B cell (primary cell): Measurements from ENCODE around the gene STOML1. TPM values are rescaled to one million over a fixed set of nuclear protein-coding genes. Genes with fewer than 3 reads are reported as not detected.

Experiments
- ATAC-seq: fragments of 200-7000 bp; cut with Tn5 transposase; one replicate; pipeline ENCODE4 v1.10.0; 2021; ENCODE audit warnings: low read depth, mild to moderate bottlenecking, moderate number of reproducible peaks, moderate library complexity
- CTCF ChIA-PET: fragments of 350-600 bp; sonication (Branson Sonifier 250); formaldehyde crosslinking; loops from one replicate; lab custom pipeline; 2021; ENCODE audit warnings: antibody characterized with exemption, inconsistent platforms; lab: Charles Lee
- POLR2A ChIA-PET: fragments of 350-600 bp; sonication (Branson Sonifier 250); formaldehyde crosslinking; loops from one replicate; lab custom pipeline; 2021; ENCODE audit warnings: antibody characterized with exemption; lab: Charles Lee
- DNase-seq: peaks from one replicate; pipeline ENCODE4 v3.0.0; 2013
- H2AFZ ChIP-seq: 2 replicates; pipeline ENCODE4 v1.6.1; 2012; ENCODE audit warnings: mild to moderate bottlenecking, low read depth, low read length; ENCODE audit not compliant: insufficient read depth, poor library complexity, severe bottlenecking
- H3K27ac ChIP-seq, 2 donors: 1 replicate in 1 of 2; 2 replicates in 1 of 2; pipeline ENCODE4 v1.5.1; 2012 to 2013; ENCODE audit warnings: low read length in 2 of 2, mild to moderate bottlenecking in 2 of 2, moderate library complexity in 1 of 2
- H3K27me3 ChIP-seq, 4 experiments: fragments of 200-600 bp in 1 of 4; sonication (generic) in 1 of 4; replicated peaks in 1 of 4; 1 replicate in 2 of 4; 2 replicates in 2 of 4; pipeline versions ENCODE4 v1.6.1 to v1.7.0; 2013 to 2016; ENCODE audit warnings: low read length in 3 of 4, mild to moderate bottlenecking in 2 of 4, mixed read lengths in 1 of 4, moderate library complexity in 1 of 4; ENCODE audit not compliant: insufficient read depth in 4 of 4, control insufficient read depth in 3 of 4; ENCODE audit errors: control extremely low read depth in 1 of 4
- H3K36me3 ChIP-seq, 2 experiments: replicated peaks in 1 of 2; 1 replicate in 1 of 2; 2 replicates in 1 of 2; pipeline versions ENCODE4 v1.6.1 to v1.7.1; 2013; ENCODE audit warnings: low read length in 1 of 2; ENCODE audit not compliant: insufficient read depth in 2 of 2, control insufficient read depth in 1 of 2; ENCODE audit errors: control extremely low read depth in 1 of 2, extremely low read depth in 1 of 2
- H3K4me1 ChIP-seq, 2 donors: fragments of 200-600 bp in 1 of 2; sonication (generic) in 1 of 2; 1 replicate in 1 of 2; 2 replicates in 1 of 2; pipeline versions ENCODE4 v1.5.1 to v1.6.1; 2013 to 2017; ENCODE audit warnings: low read length in 2 of 2; ENCODE audit not compliant: control insufficient read depth in 2 of 2, insufficient read depth in 2 of 2
- H3K4me2 ChIP-seq: replicated peaks from 2 replicates; pipeline ENCODE3; 2012; ENCODE audit warnings: mild to moderate bottlenecking, low read depth, low read length; ENCODE audit not compliant: poor library complexity, severe bottlenecking
- H3K4me3 ChIP-seq, 5 experiments: fragments of 200-600 bp in 1 of 5; sonication (generic) in 1 of 5; 1 replicate in 3 of 5; 2 replicates in 2 of 5; pipeline versions ENCODE4 v1.5.1 to v1.7.0; 2011 to 2016; ENCODE audit warnings: low read length in 4 of 5, mild to moderate bottlenecking in 4 of 5, low read depth in 2 of 5, control low read depth in 1 of 5, moderate library complexity in 1 of 5; ENCODE audit not compliant: insufficient read depth in 1 of 5; ENCODE audit errors: control extremely low read depth in 1 of 5, extremely low read depth in 1 of 5
- H3K79me2 ChIP-seq: fragments of 200-600 bp; sonication (generic); one replicate; pipeline ENCODE4 v1.6.0; 2016; ENCODE audit warnings: low read length; ENCODE audit not compliant: control insufficient read depth, insufficient read depth
- H3K9ac ChIP-seq: fragments of 200-600 bp; sonication (generic); 2 replicates; pipeline ENCODE4 v1.6.1; 2017; ENCODE audit warnings: mild to moderate bottlenecking, low read length, moderate library complexity
- H3K9me3 ChIP-seq, 3 donors: one replicate each; pipeline versions ENCODE4 v1.6.1 to v1.7.1; 2013; ENCODE audit warnings: low read length in 2 of 3; ENCODE audit not compliant: control insufficient read depth in 2 of 3, insufficient read depth in 1 of 3; ENCODE audit errors: control extremely low read depth in 1 of 3
- H4K20me1 ChIP-seq: 2 replicates; pipeline ENCODE4 v1.6.0; 2012; ENCODE audit warnings: mild to moderate bottlenecking, low read length; ENCODE audit not compliant: insufficient read depth, control insufficient read depth, poor library complexity, severe bottlenecking
- H3K27ac Mint-ChIP-seq: one replicate; pipeline ENCODE4 v1.8.0; 2021; ENCODE audit warnings: mixed read lengths
- H3K27me3 Mint-ChIP-seq: one replicate; pipeline ENCODE4 v1.8.0; 2021; ENCODE audit warnings: mixed read lengths
- H3K4me1 Mint-ChIP-seq: one replicate; pipeline ENCODE4 v1.8.0; 2021; ENCODE audit warnings: mixed read lengths
- H3K4me3 Mint-ChIP-seq: one replicate; pipeline ENCODE4 v1.8.0; 2021; ENCODE audit warnings: mixed read lengths
- H3K9me3 Mint-ChIP-seq: one replicate; pipeline ENCODE4 v1.8.0; 2022; ENCODE audit warnings: mixed read lengths; ENCODE audit not compliant: insufficient read depth
- CTCF ChIP-seq: fragments of 200-600 bp; IDR thresholded peaks from one replicate; pipeline ENCODE4 v1.8.0; 2022; ENCODE audit warnings: antibody characterized with exemption, mild to moderate bottlenecking
- EZH2 ChIP-seq: IDR thresholded peaks from 2 replicates; pipeline ENCODE4 v1.6.1; 2012; ENCODE audit warnings: borderline replicate concordance, low read depth, mild to moderate bottlenecking, moderate library complexity, low read length; ENCODE audit not compliant: insufficient read depth, poor library complexity, severe bottlenecking
- WGBS: methylation state at CpG from one replicate; pipeline ENCODE4 v1.1.5; 2013; ENCODE audit warnings: missing lambda C conversion rate; ENCODE audit not compliant: insufficient coverage; 5-methylcytosine and 5-hydroxymethylcytosine counted together
- intact Hi-C: fragments of 100-400 bp; cut with micrococcal nuclease; formaldehyde crosslinking; loops from one replicate; pipeline ENCODE4 v1.10.0; 2022
- polyA plus RNA-seq: library from polyadenylated mRNA; depleted of rRNA; stranded (reverse); fragments of >200 nt; gene quantifications from 2 replicates; pipeline ENCODE4 v1.2.3, GENCODE V29; 2012
- total RNA-seq, 2 donors: library from RNA; stranded (reverse); fragments of 120-200 nt in 1 of 2; gene quantifications; 1 replicate in 1 of 2; 2 replicates in 1 of 2; pipeline versions ENCODE4 v1.2.3 to v1.2.4, GENCODE V29; 2013 to 2022

The STOML1 gene
- total and polyA plus RNA-seq, 2 donors (not counting 1 experiment from before 2014, with no cell fraction given), result 6.2 to 11.3 TPM

DNA sequence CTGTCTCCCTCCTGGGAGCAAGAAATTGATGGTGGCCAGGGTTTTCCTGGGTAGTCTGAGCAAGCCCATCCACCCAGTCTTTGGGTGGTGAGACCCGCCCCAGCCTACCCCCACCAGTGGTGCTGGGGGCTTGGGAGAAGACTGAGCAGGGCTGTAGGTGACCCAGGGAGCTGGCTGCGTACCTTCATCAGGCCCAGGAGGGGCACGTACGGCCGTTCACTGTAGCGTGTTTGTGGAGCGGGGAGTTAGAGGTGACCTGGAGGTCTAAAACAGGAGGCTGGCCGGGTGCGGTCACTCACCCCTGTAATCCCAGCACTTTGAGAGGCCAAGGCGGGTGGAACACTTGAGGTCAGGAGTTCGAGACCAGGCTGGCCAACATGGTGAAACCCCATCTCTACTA lies 54.4 kb downstream of the STOML1 start:
- H3K27me3 ChIP-seq, result peaks cover 0 to 9% (median 0%) of the 10 kb centered on the region in 4 experiments
- H3K4me1 ChIP-seq, result no peaks in the 10 kb centered on the region
- H3K36me3 ChIP-seq, result no peaks in the 10 kb centered on the region
- H3K4me1 Mint-ChIP-seq, result peaks cover 5% of the 10 kb centered on the region
- no peak for ATAC-seq
- H3K27me3 Mint-ChIP-seq, result peaks cover 21% of the 10 kb centered on the region
- intact Hi-C loops, result no loop called here
- no peak overlapping the region for H3K27ac Mint-ChIP-seq
- H3K27ac ChIP-seq, result no peak overlapping the region
- H3K9ac ChIP-seq, result no peak overlapping the region
- H3K9me3 Mint-ChIP-seq, result no peaks in the 10 kb centered on the region
- no peaks in the 10 kb centered on the region for H3K79me2 ChIP-seq
- CTCF ChIA-PET, result no interaction called here
- TF ChIP-seq EZH2, result no peak
- no peak for TF ChIP-seq CTCF
- 94% methylated on average over 9 of the region's 11 CpGs for WGBS
- POLR2A ChIA-PET, result no interaction called here
- DNase-seq, result no peak
- H3K4me3 Mint-ChIP-seq, result no peak overlapping the region
- no peak overlapping the region for H3K4me2 ChIP-seq
- H3K9me3 ChIP-seq, result no peaks in the 10 kb centered on the region
- H3K4me3 ChIP-seq, result no peak overlapping the region
- no peaks in the 10 kb centered on the region for H4K20me1 ChIP-seq
- H2AFZ ChIP-seq, result no peak overlapping the region

DNA sequence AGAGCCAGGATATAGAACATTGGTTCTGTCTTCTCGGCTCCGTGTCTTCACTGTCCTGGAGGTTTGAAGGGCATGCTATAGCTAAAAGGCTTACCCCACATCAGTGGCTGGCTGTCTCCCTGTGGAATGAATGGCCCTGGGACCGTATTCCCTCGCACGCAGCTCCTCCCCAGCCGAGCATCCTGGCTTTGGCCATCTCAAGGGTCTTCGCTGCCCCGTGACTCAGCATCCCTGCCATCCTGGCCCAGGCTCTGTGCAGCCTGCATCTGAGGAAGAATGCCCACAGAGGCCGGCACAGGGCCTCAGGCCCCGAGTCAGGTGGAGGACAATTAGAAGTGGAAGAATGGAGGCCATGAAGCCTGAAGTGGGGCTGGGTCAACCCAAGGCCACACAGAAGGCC lies 54.8 kb downstream of the STOML1 start:
- intact Hi-C loops, result no loop called here
- Mint-ChIP-seq H3K4me1 (peaks cover 5% of the 10 kb centered on the region), H3K4me3 (no peak overlapping the region), H3K9me3 (no peaks in the 10 kb centered on the region), H3K27me3 (peaks cover 21% of the 10 kb centered on the region), H3K27ac (no peak overlapping the region)
- ChIA-PET POLR2A (no interaction called here), CTCF (interaction anchor here (1.6 kb wide), 1 partner anchor 30 kb away, joined by 4 read pairs; no protein-coding TSS in a partner anchor)
- H3K4me3 ChIP-seq, result no peak overlapping the region
- H3K27me3 ChIP-seq, result peaks cover 0 to 13% (median 0%) of the 10 kb centered on the region in 4 experiments
- no peak overlapping the region for H3K9ac ChIP-seq
- no peaks in the 10 kb centered on the region for H3K36me3 ChIP-seq
- no peaks in the 10 kb centered on the region for H3K9me3 ChIP-seq
- DNase-seq (no peak), ATAC-seq (no peak)
- H3K79me2 ChIP-seq, result no peaks in the 10 kb centered on the region
- no peak overlapping the region for H2AFZ ChIP-seq
- no peaks in the 10 kb centered on the region for H4K20me1 ChIP-seq
- H3K4me2 ChIP-seq, result no peak overlapping the region
- H3K27ac ChIP-seq, result no peak overlapping the region
- 83% methylated on average over 9 of the region's 10 CpGs for WGBS
- H3K4me1 ChIP-seq, result no peaks in the 10 kb centered on the region
- no peak for TF ChIP-seq EZH2
- TF ChIP-seq CTCF, result no peak
